Upper lobe of left lung (tissue), 4 donors: ENCODE results near the gene CLEC4D.

Experiments
- EP300 ChIP-seq, 4 donors: sonication (generic); formaldehyde crosslinking; IDR thresholded peaks; one replicate each; pipeline ENCODE4 v1.5.1; 2017; ENCODE audit warnings: antibody characterized with exemption in 4 of 4, control low read depth in 2 of 4
- POLR2A ChIP-seq, 4 donors: fragments of 450-650 bp; IDR thresholded peaks; one replicate each; pipeline ENCODE4 v1.5.1; 2016 to 2017; ENCODE audit warnings: antibody characterized with exemption in 4 of 4, mild to moderate bottlenecking in 2 of 4
- POLR2AphosphoS5 ChIP-seq, 2 donors: sonication (generic); formaldehyde crosslinking; IDR thresholded peaks; one replicate each; pipeline ENCODE4 v1.5.1; 2017; ENCODE audit warnings: antibody characterized with exemption in 2 of 2
- TF ChIP-seq, protein P1 (sequence below), 6 experiments: fragments of 450-650 bp in 4 of 6; fragments of 200-600 bp in 2 of 6; sonication (generic) in 2 of 6; IDR thresholded peaks; one replicate each; pipeline ENCODE4 v1.5.1; 2016 to 2019; ENCODE audit warnings: antibody characterized with exemption in 6 of 6

- TF ChIP-seq, protein P1, sequence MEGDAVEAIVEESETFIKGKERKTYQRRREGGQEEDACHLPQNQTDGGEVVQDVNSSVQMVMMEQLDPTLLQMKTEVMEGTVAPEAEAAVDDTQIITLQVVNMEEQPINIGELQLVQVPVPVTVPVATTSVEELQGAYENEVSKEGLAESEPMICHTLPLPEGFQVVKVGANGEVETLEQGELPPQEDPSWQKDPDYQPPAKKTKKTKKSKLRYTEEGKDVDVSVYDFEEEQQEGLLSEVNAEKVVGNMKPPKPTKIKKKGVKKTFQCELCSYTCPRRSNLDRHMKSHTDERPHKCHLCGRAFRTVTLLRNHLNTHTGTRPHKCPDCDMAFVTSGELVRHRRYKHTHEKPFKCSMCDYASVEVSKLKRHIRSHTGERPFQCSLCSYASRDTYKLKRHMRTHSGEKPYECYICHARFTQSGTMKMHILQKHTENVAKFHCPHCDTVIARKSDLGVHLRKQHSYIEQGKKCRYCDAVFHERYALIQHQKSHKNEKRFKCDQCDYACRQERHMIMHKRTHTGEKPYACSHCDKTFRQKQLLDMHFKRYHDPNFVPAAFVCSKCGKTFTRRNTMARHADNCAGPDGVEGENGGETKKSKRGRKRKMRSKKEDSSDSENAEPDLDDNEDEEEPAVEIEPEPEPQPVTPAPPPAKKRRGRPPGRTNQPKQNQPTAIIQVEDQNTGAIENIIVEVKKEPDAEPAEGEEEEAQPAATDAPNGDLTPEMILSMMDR (IDR thresholded peaks at IDR 0.05): no peak
- TF ChIP-seq POLR2A (IDR thresholded peaks at IDR 0.05) (no peak), POLR2AphosphoS5 (IDR thresholded peaks at IDR 0.05) (no peak), EP300 (IDR thresholded peaks at IDR 0.05) (no peak)
These were observed 21.4 kb upstream of the CLEC4D start for GRCh38 chr12:8491646-8492530.
